Stimulated activated naive CD8-positive, alpha-beta T cell treated with anti-CD3 and anti-CD28 coated beads, Interleukin-15, Interleukin-2, amounts not matched to agents 100 ng/mL and 50 ng/mL, for 24 hours (primary cell): ENCODE data around the gene PRKCE.
"Not testable (repeated sequence)": the region's sequence is repeated elsewhere in the genome, so short reads cannot be mapped to it uniquely, and the experiment has no call there.

Source experiments
- H3K27ac Mint-ChIP-seq: one replicate; pipeline ENCODE4 v1.8.0; 2021; ENCODE audit warnings: mild to moderate bottlenecking, mixed read lengths
- H3K27me3 Mint-ChIP-seq: one replicate; pipeline ENCODE4 v1.8.0; 2021; ENCODE audit warnings: mixed read lengths
- H3K36me3 Mint-ChIP-seq: one replicate; pipeline ENCODE4 v1.8.0; 2021; ENCODE audit warnings: low read depth, mixed read lengths
- H3K4me1 Mint-ChIP-seq: one replicate; pipeline ENCODE4 v1.8.0; 2021; ENCODE audit warnings: low read depth, mixed read lengths
- H3K4me3 Mint-ChIP-seq: one replicate; pipeline ENCODE4 v1.8.0; 2021; ENCODE audit warnings: mild to moderate bottlenecking, mixed read lengths
- H3K9me3 Mint-ChIP-seq: one replicate; pipeline ENCODE4 v1.8.0; 2021; ENCODE audit warnings: mixed read lengths

The PRKCE gene

DNA sequence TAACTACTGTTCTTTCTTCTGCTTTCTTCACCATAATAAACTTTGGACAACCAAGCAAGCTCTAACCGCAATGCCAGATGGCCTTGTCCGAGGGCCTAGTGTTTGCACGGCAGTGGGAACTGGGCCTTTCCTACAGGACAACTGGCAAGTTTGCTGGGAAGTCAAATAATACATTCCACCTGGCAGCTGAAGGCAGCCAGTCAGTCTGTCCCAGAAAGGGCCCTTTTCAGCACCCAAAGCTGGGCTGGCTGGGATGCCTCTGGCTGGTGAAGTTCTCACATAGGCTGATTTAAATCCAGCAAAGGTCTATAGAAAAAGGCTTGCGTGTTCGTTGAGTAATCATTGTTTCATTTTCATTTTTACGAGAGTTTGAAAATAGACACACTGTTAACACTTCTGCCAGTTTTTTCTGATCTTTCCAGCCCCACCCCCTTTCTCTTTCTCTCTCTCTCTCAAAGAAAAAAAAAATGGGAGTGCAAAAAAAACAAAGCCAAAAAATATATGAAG lies 535.7 kb downstream of the PRKCE start:
- H3K27me3 Mint-ChIP-seq = no peaks in the 10 kb centered on the region
- H3K4me3 Mint-ChIP-seq = peak overlapping the region; percentile 47
- H3K27ac Mint-ChIP-seq = peak overlapping the region; percentile 77
- no peaks in the 10 kb centered on the region for H3K9me3 Mint-ChIP-seq
- H3K36me3 Mint-ChIP-seq = no peaks in the 10 kb centered on the region
- H3K4me1 Mint-ChIP-seq = peaks cover 12% of the 10 kb centered on the region

DNA sequence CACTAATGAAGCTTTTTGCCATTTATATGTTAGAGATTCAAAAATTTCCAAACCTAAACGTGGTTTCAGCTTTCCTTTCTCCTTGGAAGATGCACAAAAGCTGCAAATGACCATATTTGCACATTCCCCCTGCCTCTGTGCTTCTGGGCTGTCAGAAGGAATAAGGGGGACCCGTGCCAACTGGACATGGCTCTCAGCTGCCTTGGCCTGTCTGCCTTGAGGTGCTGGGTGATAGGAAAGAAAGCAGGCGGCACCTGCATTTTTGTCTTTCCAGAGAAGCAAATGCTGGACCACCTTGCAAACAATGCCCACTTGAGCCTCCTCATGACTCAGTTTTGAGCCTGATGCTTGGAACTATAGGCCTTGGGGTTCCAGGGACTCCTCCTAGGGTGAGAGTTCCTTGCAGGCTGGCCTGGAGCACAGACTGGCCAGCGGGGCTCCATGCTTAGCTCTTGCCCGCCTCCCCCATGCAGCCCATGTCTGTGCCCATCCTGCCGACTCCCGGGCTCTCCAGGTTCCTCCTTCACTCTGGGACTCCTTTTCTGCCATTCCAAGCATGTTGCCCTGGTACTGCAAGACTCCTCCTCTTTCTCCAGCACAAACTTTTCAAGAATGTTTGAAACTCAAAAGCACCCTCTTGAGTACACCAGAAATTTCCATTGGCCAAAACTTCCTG lies 536.7 kb downstream of the PRKCE start:
- H3K4me3 Mint-ChIP-seq = no peak overlapping the region
- H3K27me3 Mint-ChIP-seq = no peaks in the 10 kb centered on the region
- H3K36me3 Mint-ChIP-seq = no peaks in the 10 kb centered on the region
- H3K27ac Mint-ChIP-seq = no peak overlapping the region
- H3K4me1 Mint-ChIP-seq = peaks cover 12% of the 10 kb centered on the region
- no peaks in the 10 kb centered on the region for H3K9me3 Mint-ChIP-seq

DNA sequence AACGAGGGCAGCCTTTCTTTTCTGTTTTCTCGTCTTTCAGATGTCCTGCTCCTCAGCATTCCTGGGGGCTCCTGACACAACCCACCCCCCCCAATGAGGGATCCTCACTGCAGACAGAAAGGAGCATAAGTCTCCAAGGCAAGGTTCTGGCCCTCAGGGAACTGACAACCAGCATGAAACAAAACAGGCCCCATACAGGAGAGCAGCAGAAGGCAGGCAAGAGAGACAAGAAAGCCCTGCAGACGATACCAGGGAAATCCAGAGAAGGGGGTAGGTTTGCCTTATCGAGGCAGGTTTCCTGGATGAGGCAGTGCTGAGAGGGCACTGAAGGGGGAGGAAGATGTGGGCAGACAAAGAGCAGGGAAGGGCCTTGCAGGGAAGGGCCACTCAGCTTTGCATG lies 541.9 kb downstream of the PRKCE start:
- H3K36me3 Mint-ChIP-seq = no peaks in the 10 kb centered on the region
- H3K4me3 Mint-ChIP-seq = no peak overlapping the region
- no peaks in the 10 kb centered on the region for H3K9me3 Mint-ChIP-seq
- peaks cover 11% of the 10 kb centered on the region for H3K4me1 Mint-ChIP-seq
- H3K27ac Mint-ChIP-seq = no peak overlapping the region
- no peaks in the 10 kb centered on the region for H3K27me3 Mint-ChIP-seq

DNA sequence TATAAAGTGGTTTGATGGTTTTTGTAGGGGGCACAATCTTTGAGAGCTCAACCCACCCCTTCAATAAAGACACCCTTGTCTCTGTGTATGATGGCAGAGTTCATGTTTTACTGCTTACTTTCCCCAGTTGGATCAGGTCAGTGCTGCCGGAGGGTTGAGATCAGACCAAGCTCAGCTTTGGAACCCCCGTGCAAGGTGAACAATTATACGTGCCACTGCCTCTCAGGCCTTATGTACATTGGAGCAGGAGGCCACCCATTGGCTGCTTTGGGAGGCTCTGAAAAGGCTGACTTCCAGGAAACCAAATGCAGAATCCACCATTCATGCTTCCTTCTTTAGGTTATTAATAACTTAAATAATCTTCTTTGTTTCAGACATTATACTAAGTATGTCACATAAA lies 542.4 kb downstream of the PRKCE start:
- H3K27me3 Mint-ChIP-seq = no peaks in the 10 kb centered on the region
- no peak overlapping the region for H3K27ac Mint-ChIP-seq
- no peaks in the 10 kb centered on the region for H3K9me3 Mint-ChIP-seq
- H3K4me3 Mint-ChIP-seq = no peak overlapping the region
- peaks cover 11% of the 10 kb centered on the region for H3K4me1 Mint-ChIP-seq
- H3K36me3 Mint-ChIP-seq = no peaks in the 10 kb centered on the region

DNA sequence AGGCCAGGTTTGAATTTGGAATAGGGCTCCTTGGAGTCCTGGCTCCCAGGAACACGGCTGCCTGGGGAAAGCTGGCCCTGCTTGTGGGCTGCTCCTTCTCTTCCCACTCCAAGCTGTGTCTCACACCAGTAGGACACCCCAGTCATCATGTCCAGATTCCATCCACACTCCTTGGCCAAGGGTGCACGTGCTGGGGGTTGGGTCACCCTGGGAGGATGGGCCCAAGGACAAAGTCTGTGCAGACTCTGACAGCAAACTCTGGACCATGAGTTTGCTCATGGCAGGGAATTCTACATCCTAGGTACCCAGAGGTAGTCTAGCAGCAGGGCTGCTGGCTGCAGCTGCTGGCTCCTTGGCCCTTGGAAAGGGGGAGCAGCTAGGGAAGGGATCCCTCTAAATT lies 543.4 kb downstream of the PRKCE start:
- no peaks in the 10 kb centered on the region for H3K36me3 Mint-ChIP-seq
- peaks cover 12% of the 10 kb centered on the region for H3K4me1 Mint-ChIP-seq
- no peak overlapping the region for H3K4me3 Mint-ChIP-seq
- no peak overlapping the region for H3K27ac Mint-ChIP-seq
- H3K27me3 Mint-ChIP-seq = no peaks in the 10 kb centered on the region
- H3K9me3 Mint-ChIP-seq = no peaks in the 10 kb centered on the region

DNA sequence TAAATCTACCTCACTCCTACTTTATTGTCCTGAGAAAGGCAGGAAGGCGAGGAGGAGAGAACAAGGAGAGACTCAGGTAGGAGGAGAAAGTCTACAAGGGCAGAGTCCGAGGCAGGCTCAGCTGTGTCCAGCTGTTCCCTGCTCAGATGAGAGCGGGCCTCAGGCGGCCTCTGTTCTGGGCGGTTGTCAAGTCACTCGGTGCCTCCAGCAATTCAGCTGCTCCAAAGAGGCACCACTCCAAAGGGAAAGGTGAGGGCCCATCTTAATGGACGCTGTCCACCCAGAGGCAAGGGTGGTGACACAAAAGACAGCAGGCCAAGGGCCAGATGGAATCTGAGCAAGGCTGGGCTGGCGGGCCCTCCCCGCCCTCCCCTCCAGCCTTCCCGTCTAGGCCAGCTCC lies 544.3 kb downstream of the PRKCE start:
- H3K9me3 Mint-ChIP-seq = no peaks in the 10 kb centered on the region
- peaks cover 20% of the 10 kb centered on the region for H3K4me1 Mint-ChIP-seq
- H3K27ac Mint-ChIP-seq = no peak overlapping the region
- H3K36me3 Mint-ChIP-seq = no peaks in the 10 kb centered on the region
- no peak overlapping the region for H3K4me3 Mint-ChIP-seq
- H3K27me3 Mint-ChIP-seq = no peaks in the 10 kb centered on the region

DNA sequence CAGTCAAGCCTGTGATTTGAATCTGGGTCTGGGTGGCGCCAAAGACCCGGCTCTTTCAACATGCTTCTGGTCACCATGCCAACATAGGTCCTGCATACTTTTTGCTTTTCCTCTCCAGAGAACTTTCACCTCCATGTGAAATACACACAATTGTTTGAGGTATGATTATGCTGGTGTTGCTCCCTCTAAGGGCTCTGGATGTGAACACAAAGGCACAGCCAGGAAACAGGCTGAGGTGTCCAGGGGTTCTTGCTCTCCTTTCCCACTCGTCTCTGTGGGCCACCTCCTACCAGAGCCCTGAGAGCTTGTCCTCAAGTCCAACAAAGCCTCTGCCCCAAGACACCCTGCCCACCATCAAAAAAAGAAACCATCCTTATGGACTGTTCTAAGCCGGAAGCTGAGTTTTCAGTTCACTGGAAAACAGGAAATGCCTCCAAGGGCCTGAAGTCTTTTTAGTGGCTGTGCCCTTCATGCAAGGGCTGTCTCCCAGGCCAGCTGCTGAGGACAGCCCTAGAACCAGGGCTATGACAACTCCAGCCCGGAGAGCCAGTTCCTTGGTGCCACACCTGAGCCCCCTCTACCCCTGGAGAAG lies 545.5 kb downstream of the PRKCE start:
- Mint-ChIP-seq H3K4me3 (no peak overlapping the region), H3K4me1 (peaks cover 20% of the 10 kb centered on the region), H3K27me3 (no peaks in the 10 kb centered on the region), H3K27ac (peak overlapping the region; percentile 49), H3K9me3 (no peaks in the 10 kb centered on the region), H3K36me3 (no peaks in the 10 kb centered on the region)

DNA sequence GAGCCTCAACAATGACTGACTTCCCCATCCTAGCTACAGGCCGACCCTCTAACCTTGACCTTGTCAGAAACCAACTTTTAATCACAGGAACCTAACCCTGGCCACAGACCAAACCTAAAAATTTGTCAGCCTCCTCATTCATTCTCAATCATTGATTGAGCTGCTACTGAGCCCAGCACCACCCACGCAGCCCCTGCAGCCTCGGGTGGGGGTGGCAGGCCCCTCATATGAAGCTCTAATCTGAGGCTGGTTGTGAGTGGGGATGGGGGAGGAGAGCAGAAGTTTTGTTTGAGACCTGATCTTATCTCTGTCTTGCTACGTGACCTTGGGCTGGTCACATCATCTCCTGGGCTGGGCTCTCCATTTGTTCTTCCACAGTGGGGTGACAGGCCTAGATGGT lies 546.2 kb downstream of the PRKCE start:
- Mint-ChIP-seq H3K4me3 (no peak overlapping the region), H3K36me3 (no peaks in the 10 kb centered on the region), H3K27ac (no peak overlapping the region), H3K9me3 (no peaks in the 10 kb centered on the region), H3K4me1 (peaks cover 20% of the 10 kb centered on the region), H3K27me3 (no peaks in the 10 kb centered on the region)

DNA sequence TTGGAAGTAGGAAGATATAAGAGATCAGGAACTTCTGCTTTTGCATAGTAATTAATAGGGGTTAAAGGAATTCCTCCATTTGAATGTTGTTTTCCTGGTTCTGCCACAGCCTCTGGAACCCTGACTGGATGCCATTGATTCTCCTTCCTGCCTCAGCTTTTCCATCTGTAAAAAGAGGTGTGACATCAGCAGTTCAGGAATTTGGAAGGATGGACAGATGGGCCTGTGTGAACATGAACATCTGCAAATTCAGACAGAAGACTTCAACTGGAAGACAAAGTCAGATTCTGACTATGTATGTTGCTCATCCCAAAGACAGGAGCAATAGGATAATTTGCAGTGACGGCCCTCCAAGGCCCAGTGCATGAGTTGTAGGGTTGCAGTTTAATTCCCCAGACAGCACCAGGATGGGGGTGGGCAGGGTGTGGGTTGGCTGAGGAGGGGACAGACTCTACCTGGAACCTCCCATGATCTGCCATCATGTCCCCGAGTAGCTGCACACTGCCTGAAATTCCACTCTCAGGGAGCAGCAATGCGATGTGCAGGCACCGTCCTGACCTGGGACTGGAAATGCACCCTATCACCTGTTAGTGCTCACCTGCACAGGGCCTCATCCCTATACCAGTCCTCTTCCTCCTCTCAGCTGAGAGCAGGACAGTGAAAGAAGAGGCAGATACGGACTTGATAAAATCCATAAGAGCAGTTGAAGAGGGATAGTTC lies 546.8 kb downstream of the PRKCE start:
- H3K27ac Mint-ChIP-seq = no peak overlapping the region
- H3K27me3 Mint-ChIP-seq = no peaks in the 10 kb centered on the region
- no peak overlapping the region for H3K4me3 Mint-ChIP-seq
- H3K9me3 Mint-ChIP-seq = no peaks in the 10 kb centered on the region
- no peaks in the 10 kb centered on the region for H3K36me3 Mint-ChIP-seq
- peaks cover 25% of the 10 kb centered on the region for H3K4me1 Mint-ChIP-seq

DNA sequence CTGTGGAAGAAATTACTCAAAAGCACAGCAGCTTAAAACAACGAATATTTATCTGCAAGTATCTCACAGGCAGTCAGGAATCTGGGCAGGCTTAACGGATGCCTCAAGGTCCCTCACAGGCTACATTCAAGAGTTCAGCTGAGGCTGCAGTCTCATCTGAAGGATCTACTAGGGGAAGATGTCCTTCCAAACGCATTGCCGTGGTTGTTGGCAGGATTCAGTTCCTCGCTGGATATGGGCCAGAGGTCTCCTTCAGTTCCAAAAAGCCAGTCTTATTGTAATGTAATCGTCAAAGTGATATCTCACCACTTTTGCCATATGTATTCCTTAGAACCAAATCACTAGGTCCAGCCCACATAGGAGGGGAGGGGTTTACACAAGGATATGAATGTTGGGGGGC lies 547.5 kb downstream of the PRKCE start:
- no peak overlapping the region for H3K27ac Mint-ChIP-seq
- no peaks in the 10 kb centered on the region for H3K27me3 Mint-ChIP-seq
- no peaks in the 10 kb centered on the region for H3K36me3 Mint-ChIP-seq
- H3K4me3 Mint-ChIP-seq = no peak overlapping the region
- no peaks in the 10 kb centered on the region for H3K9me3 Mint-ChIP-seq
- H3K4me1 Mint-ChIP-seq = peaks cover 26% of the 10 kb centered on the region

DNA sequence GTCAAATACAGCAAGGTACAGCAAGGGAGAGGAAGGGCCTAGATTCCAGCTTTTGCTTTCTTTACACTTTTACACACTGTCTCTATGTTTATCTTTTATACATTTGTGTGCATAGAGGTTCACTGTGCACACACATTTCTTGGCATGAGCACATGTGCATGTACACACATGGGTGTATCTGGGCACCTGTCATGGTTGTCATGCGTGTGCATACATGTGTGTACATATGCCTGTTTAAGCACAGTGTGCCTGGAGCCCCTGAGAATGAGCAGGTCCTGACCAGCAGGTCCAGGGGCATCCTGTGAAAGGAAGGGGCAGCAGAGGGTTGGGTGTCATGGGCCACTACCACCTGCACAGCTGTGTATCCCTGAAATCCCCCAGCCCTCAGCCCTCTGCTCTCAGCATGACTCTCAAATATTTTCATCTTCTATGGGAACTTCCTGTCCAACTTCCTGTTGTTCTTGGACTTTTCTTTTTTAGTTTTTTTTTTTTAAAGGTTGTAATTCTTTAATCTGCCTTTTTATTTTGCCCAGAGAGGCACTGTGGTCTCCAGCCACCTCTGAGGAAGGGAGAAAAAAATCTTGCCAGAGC lies 548.7 kb downstream of the PRKCE start:
- H3K27me3 Mint-ChIP-seq = no peaks in the 10 kb centered on the region
- H3K4me3 Mint-ChIP-seq = no peak overlapping the region
- H3K27ac Mint-ChIP-seq = no peak overlapping the region
- H3K9me3 Mint-ChIP-seq = no peaks in the 10 kb centered on the region
- no peaks in the 10 kb centered on the region for H3K36me3 Mint-ChIP-seq
- peaks cover 26% of the 10 kb centered on the region for H3K4me1 Mint-ChIP-seq

DNA sequence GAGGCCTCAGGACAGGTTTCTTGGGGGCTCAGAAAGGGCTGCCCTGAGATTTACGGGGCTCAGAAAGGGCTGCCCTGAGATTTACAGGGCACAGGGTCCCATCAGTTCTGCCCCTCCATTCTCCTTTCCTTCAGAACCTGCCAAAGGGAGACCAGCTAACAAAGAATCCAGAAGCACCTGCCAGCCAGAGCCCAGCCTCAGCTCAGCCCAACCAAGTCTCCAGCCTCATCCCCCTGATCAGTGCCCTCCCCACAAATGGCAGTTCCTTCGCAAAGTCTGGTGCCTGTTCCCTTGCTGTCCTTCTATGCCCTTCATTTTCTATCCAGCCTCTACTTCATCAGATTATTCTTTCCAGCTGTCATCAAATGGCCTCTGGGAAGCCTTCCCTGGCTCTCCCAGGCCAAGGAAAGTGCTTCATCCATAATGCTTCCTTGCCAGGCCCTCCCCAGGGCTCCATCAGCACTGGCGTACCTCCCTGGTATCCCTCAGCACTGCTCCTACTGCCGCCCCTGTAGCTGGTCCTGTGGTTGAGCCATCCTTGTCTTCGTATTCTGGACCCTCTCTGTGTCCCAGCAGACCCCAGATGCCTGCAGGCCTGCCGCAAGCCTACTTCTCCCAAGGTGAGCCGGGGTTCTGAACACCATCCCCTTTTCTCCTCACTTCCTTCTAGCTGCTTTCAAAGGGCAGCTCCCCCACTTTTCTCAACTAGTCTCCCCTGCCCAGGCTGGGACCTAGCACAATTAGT lies 549.6 kb downstream of the PRKCE start:
- Mint-ChIP-seq H3K9me3 (no peaks in the 10 kb centered on the region), H3K36me3 (no peaks in the 10 kb centered on the region), H3K4me1 (peaks cover 26% of the 10 kb centered on the region), H3K27ac (no peak overlapping the region), H3K4me3 (no peak overlapping the region), H3K27me3 (no peaks in the 10 kb centered on the region)

DNA sequence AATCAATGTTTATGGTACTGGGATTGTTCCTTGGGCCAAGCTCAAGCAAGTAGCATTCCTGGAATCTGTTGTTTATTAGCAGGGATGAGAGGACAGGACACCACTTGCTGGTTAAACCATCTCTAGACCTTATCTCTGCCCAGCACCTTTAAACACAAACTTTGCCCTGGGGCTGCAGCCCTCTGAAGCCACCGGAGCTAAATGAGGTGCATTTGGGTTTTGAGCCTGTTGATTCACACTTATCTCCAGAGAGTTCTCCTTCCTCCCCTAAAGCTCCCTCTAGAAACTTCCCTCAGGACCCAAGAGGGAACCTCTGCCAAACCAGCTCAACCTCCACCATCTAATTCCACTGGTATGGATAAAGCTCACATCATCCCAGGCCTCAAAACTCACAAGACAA lies 551.0 kb downstream of the PRKCE start:
- no peak overlapping the region for H3K27ac Mint-ChIP-seq
- peaks cover 21% of the 10 kb centered on the region for H3K4me1 Mint-ChIP-seq
- peaks cover 3% of the 10 kb centered on the region for H3K9me3 Mint-ChIP-seq
- no peaks in the 10 kb centered on the region for H3K36me3 Mint-ChIP-seq
- no peak overlapping the region for H3K4me3 Mint-ChIP-seq
- no peaks in the 10 kb centered on the region for H3K27me3 Mint-ChIP-seq

DNA sequence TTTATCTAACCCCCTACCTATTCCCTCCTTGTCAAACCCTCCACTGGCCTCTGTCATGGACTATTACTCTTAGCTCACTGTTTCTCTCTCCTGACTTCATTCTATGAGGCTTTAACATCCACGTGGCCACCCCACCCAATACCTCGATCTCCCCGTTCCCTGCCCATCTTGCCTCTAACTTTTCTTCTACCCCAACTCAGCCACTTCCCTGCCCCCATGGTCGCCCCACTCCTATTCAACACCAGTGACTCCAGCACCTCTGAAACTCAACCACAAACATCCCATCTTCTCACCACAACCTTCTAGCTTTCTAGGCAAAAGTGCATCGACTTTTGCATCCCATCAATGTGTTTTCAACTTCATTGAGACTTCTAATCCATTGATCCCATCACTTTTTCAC lies 551.5 kb downstream of the PRKCE start:
- H3K36me3 Mint-ChIP-seq = no peaks in the 10 kb centered on the region
- H3K4me1 Mint-ChIP-seq = peaks cover 15% of the 10 kb centered on the region
- H3K27ac Mint-ChIP-seq = no peak overlapping the region
- no peaks in the 10 kb centered on the region for H3K27me3 Mint-ChIP-seq
- H3K4me3 Mint-ChIP-seq = no peak overlapping the region
- peaks cover 3% of the 10 kb centered on the region for H3K9me3 Mint-ChIP-seq

DNA sequence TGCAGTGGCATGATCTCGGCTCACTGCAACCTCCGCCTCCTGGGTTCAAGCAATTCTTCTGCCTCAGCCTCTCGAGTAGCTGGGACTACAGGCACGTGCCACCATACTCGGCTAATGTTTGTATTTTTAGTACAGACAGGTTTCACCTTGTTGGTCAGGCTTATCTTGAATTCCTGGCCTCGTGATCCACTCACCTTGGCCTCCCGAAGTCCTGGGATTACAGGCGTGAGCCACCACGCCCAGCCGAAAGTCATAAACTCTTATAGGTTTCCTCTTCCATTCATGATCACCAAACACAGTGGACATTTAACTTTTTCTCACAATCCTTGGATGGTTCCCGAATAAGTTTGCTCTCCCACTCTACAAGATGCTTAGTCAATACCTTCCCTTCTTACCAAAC lies 552.2 kb downstream of the PRKCE start:
- H3K9me3 Mint-ChIP-seq = not testable (repeated sequence)

More for the DNA sequence above, 552.2 kb downstream of the PRKCE start:
- H3K27ac Mint-ChIP-seq, H3K4me3 Mint-ChIP-seq, H3K27me3 Mint-ChIP-seq, H3K36me3 Mint-ChIP-seq: not testable (repeated sequence)
- H3K4me1 Mint-ChIP-seq = peaks cover 15% of the 10 kb centered on the region
